SK-MEL-5 (cell line): Measurements from ENCODE around the gene PRTFDC1. TPM values are rescaled to one million over a fixed set of nuclear protein-coding genes. Genes with fewer than 3 reads are reported as not detected.

Source experiments
- DNase-seq: peaks from one replicate; pipeline ENCODE4 v3.0.0-alpha.2; 2016; ENCODE audit warnings: low read depth, low spot score
- in situ Hi-C: cut with HindIII; loops from 2 replicates; pipeline ENCODE4 v1.10.0; 2016; ENCODE audit warnings: low sequenced_read_pairs, high pct_unique_total_duplicates, low pct_unique_long_range_greater_than_20kb
- small RNA-seq, 2 experiments: library from RNA; depleted of rRNA; stranded (forward); fragments of <200 nt; gene quantifications; one replicate each; pipeline ENCODE3, GENCODE V24; 2014
- total RNA-seq: library from RNA; depleted of rRNA; stranded (reverse); fragments of >200 nt; shearing (Covaris generic); gene quantifications from 2 replicates; pipeline ENCODE4 v1.2.3, GENCODE V29; 2014; rRNA removed

PRTFDC1 gene
- total RNA-seq, 1 experiment from 2014 or later, result 0.24 TPM

GRCh38 chr10:24804956-24805355, 147.4 kb downstream of the PRTFDC1 start:
- no peak for DNase-seq
- in situ Hi-C loops, result no loop called here

GRCh38 chr10:24804392-24804791, 148.0 kb downstream of the PRTFDC1 start:
- no peak for DNase-seq
- in situ Hi-C loops, result no loop called here

DNA sequence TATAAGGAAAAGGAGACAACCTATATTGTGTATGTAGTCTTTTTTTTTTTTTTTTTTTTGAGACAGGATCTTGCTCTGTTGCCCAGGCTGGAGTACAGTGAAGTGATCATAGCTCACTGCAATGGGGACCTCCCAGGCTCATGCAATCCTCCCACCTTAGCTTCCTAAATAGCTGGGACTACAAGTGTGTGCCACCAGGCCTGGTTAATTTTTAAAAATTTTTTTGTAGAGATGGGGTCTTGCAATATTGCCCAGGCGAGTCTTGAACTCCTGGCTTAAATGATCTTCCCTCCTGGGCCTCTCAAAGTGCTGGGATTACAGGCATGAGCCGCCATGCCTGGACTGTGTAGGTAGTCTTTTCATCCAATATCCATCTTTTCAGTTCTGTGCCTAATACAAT, 150.0 kb downstream of the PRTFDC1 start:
- no peak for DNase-seq
- in situ Hi-C loops, result no loop called here

DNA sequence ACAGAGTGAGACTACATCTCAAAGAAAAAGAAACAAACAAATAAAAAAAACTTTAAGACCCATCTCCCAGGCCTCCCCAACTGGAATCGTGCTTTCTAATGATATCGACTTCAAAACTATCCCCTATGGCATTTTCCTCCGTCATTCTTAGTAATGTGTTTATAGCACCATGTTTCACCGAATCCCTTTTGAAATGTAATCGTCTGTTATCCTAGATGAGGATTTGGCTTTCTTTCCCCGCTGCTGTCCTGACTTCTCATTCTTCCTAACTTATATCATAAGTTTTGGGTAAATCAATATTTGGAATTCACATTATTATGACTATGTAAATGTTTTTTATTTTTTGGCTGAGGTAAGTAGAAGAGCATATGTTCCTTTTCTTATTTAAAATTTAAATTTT, 151.5 kb downstream of the PRTFDC1 start:
- in situ Hi-C loops, result no loop called here
- DNase-seq, result no peak

Small RNAs within 50 kb of the gene (small RNA-seq; reads per million reads assigned to genes)
- gene AL512598.1 (0 reads per million in 2 experiments), gene RN7SKP241 (0 to 0.33 reads per million in 2 experiments)

Other genes starting within 250 kb of the PRTFDC1 start
- gene ARHGAP21, start 228.7 kb downstream of the PRTFDC1 start, total RNA-seq, result 55.4 and 64.9 TPM in 2 replicates
- gene ENKUR, start 63.6 kb upstream of the PRTFDC1 start, total RNA-seq, result 1.5 and 1.8 TPM in 2 replicates
- gene THNSL1, start 64.0 kb upstream of the PRTFDC1 start, total RNA-seq, result 11.5 and 11.9 TPM in 2 replicates
- gene GPR158, start 222.4 kb upstream of the PRTFDC1 start, total RNA-seq, result 10.8 and 12.3 TPM in 2 replicates